HG02763 (cell line): ENCODE results near the gene WBP11.
"Not testable (repeated sequence)": the region's sequence is repeated elsewhere in the genome, so short reads cannot be mapped to it uniquely, and the experiment has no call there.

Source experiments
- ATAC-seq: cut with Tn5 transposase; IDR thresholded peaks from one replicate; pipeline ENCODE4 v1.9.1; 2021; ENCODE audit warnings: mild to moderate bottlenecking, moderate library complexity; ENCODE audit not compliant: unreplicated experiment

WBP11 gene

DNA sequence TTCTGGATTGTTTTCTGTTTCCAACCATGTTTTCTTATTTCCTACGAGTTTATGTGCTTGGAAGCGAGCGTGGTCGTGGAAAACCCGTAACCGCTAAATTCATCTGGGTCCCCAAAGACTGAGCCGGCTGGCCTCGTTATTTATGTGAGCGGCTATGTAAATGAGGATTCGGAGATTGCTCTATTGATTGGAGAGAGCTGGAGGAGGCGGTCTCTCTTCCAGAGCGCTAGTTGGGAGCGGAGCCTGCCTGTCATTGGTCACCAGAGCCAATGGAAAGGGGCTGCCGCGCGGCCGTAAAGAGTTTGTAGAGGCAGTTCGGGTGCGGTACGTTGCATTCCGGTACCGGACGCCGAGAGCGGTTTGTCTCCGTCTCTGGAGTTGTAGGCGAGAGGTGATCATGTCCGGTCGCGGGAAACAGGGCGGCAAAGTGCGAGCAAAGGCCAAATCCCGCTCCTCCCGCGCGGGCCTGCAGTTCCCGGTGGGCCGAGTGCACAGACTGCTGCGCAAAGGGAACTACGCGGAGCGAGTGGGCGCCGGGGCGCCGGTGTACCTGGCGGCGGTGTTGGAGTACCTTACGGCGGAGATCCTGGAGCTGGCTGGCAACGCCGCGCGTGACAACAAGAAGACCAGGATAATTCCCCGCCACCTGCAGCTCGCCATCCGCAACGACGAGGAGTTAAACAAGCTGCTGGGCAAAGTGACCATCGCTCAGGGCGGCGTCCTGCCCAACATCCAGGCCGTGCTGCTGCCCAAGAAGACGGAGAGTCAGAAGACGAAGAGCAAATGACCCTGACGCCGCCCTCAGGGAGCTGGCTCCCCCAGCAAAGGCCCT, 29.0 kb downstream of the WBP11 start:
- ATAC-seq, result peak; percentile 50

DNA sequence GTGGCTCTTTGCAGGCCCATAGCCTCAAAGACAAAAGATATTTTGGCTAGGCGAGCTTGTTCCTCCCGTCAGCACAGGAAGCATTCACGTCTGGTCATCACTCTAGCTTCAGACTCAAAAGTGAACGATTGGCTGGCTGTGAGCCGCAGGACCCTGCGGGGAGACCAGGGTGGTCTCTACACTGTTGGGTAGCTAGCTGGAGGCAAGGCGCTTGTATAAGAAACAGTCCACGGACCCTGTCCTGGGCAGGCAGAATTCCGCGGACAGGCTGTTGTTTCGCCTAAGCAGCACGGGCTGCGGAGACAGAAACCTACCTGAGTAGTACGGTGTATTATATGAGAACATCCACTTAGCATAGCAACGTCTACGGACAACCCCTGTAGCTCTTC, 29.6 kb downstream of the WBP11 start:
- ATAC-seq, result peak; percentile 13

DNA sequence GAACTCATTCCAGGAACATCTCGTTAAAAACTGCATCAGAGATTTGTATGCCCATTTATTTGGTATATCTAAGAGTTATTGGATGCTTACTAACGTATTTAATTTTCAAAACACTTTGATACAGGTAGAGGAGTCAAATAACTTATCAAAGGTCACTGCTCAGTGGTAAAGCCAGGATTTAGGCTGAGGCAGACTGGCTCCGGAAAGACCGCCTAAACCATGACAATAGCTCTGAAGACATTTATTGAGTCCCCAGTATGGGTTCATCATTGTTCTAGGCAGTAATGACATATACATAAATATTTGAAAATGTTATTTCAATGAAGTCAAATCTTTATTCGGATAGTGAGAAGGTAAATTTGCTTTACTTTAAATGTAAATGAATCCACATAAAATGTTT, 30.3 kb downstream of the WBP11 start:
- ATAC-seq, result no peak

GRCh38 chr12:14771651-14772137, 31.6 kb downstream of the WBP11 start:
- no peak for ATAC-seq

GRCh38 chr12:14770496-14771461, 32.5 kb downstream of the WBP11 start:
- peak; percentile 31 for ATAC-seq

DNA sequence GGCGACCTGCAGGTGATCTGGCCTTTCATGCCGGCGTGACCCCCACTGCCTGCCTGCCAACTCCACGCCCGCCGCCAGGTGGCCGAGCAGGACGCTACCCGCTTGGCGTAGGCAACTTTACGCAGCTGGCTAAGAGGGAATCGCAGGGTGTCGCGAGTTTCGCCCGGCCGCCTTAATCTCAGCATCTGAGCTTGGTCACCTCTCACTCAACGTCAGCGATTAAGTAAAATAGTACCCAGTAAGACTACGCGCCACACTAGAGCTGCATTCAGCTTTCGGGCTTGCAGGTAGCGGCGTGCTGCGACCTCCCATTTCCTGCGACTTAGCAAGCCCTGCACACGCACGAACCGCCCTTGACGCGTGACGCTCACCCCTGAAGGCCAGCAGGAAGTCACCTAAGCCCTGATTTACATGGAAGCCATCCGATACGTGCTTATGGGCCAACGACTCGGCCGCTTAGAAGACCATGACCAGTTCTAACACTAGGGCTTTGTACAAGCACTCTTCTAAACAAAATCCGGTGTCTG, 33.2 kb downstream of the WBP11 start:
- peak; percentile 40 for ATAC-seq

DNA sequence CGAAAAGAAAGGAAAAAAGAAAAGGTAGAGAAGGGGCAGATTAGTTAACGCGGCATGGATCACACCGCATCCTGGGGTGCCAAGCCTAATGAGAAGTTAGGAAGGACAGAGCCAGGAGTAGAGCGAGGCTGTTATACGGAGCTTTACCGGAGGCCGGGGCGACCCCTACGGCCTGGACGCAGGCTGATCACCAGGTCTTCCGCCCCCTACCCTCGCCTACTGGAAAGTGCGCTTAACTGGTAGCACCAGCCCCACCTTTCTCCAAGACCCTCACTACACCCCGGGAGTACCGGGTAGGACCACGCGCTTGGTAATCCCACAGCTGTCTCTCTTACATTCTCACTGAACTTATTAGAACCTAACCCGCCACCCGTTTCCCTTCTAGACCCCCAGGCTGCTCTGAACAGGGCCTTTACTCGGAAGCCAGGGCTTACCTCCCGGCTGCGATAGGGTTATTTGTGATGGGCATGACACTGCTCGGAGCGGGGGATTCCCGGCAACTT, 33.8 kb downstream of the WBP11 start:
- ATAC-seq, result no peak

- ATAC-seq, result no peak
Measured at GRCh38 chr12:14768823-14769405, 34.4 kb downstream of the WBP11 start.

- ATAC-seq, result no peak
Measured at GRCh38 chr12:14767617-14768016, 35.7 kb downstream of the WBP11 start.

DNA sequence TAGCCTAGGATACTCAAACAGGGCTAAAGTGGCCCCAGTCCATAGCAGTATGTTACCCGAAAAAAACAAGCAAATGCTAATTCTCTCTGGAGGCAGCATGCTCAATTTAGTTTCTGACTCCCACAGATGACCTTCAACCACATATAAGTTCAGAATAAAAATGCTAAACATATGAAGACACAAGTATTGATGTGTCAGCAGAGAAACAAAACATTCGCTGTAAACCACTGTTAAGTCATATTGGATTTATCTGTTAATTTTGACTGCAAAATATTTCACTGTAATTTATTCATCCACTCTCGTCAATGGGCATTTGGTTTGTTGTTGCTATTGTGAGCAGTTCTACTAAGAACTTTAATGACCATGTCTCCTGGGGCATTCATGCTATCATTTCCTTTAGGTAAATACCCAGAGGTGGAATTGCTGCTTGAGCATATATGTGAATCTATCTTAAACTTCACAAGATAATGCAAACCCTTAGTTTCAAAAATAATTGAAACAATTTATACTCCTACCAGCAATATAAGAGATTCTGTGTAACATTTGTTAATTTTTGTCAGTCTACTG, 36.5 kb downstream of the WBP11 start:
- ATAC-seq, result no peak

- not testable (repeated sequence) for ATAC-seq
Measured at GRCh38 chr12:14766020-14766419, 37.3 kb downstream of the WBP11 start.

GRCh38 chr12:14765398-14765797, 37.9 kb downstream of the WBP11 start:
- no peak for ATAC-seq

- not testable (repeated sequence) for ATAC-seq
Measured at GRCh38 chr12:14759711-14760280, 43.5 kb downstream of the WBP11 start.

DNA sequence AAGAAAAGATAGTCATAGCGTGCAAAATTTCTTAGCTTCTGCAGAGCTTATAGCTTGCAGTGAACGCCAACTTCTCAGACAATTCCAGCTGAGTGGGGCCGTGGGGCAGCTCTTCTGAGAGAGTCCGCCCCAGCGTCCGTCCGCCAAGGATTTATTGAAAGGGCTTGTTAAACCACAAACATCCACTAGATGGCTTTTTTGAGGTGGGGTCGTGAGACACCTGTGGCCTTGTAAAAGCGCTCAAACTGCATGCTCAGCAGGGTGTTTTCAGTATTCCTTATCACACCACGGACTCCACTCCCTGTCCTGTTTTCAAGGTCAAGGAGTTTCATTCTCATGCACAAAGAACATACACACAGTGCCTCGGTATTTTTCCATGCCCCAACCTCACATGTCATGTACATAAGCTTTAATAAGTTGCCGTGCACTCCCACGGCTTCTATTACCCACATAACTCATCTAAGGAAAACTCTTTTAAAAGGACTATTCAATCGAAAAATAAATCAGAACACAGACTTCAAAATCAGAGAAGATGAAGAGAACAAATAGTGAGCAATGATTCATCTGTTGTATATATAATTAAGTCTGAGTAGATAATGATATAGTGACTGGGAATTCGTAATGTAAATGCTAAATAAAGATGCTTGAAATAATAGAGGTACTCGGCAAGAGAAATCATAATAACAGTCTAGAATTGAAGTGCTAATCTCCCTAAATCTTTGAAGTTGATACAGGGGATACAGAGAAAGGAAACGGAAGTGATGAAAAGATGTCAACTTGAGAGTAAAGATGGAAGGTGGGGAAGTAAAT, 46.7 kb downstream of the WBP11 start:
- ATAC-seq, result no peak

GRCh38 chr12:14751986-14752385, 51.3 kb downstream of the WBP11 start:
- no peak for ATAC-seq

GRCh38 chr12:14743061-14743460, 60.2 kb downstream of the WBP11 start:
- no peak for ATAC-seq

- no peak for ATAC-seq
Measured at GRCh38 chr12:14741942-14742341, 61.3 kb downstream of the WBP11 start.

GRCh38 chr12:14741153-14741552, 62.1 kb downstream of the WBP11 start:
- ATAC-seq, result no peak

GRCh38 chr12:14736441-14736840, 66.8 kb downstream of the WBP11 start:
- not testable (repeated sequence) for ATAC-seq
